HG02763 (cell line): ENCODE measurements around the gene NOP58.
"Not testable (repeated sequence)": the region's sequence is repeated elsewhere in the genome, so short reads cannot be mapped to it uniquely, and the experiment has no call there.

Experiments used
- ATAC-seq: cut with Tn5 transposase; IDR thresholded peaks from one replicate; pipeline ENCODE4 v1.9.1; 2021; ENCODE audit warnings: mild to moderate bottlenecking, moderate library complexity; ENCODE audit not compliant: unreplicated experiment

The NOP58 gene

GRCh38 chr2:202265467-202266277 is at the start of gene NOP58:
Gene NOP58, plus strand, starts transcription at chr2:202265763. Its CDS starts 179 bp downstream, at chr2:202265942.
- peak; percentile 90 for ATAC-seq

GRCh38 chr2:202221873-202222272 is 43.7 kb upstream of the NOP58 start:
- no peak for ATAC-seq

GRCh38 chr2:202237787-202238233 is 27.8 kb upstream of the NOP58 start:
- peak; percentile 33 for ATAC-seq

- ATAC-seq = peak; percentile 98
These were observed 27.0 kb upstream of the NOP58 start, which contains the start of gene SUMO1 for GRCh38 chr2:202238234-202239197. Gene SUMO1, minus strand, starts transcription at chr2:202238597. Its CDS starts 146 bp downstream, at chr2:202238451.

- not testable (repeated sequence) for ATAC-seq
These were observed 17.9 kb upstream of the NOP58 start for GRCh38 chr2:202247710-202248109.

GRCh38 chr2:202249521-202250253 is 15.9 kb upstream of the NOP58 start:
- ATAC-seq = no peak

- ATAC-seq = no peak
These were observed 14.1 kb upstream of the NOP58 start for GRCh38 chr2:202251494-202251893.

GRCh38 chr2:202261531-202261930 is 4.0 kb upstream of the NOP58 start:
- ATAC-seq = no peak

- ATAC-seq = no peak
These were observed 1.9 kb downstream of the NOP58 start for GRCh38 chr2:202267495-202267894.

- no peak for ATAC-seq
These were observed 4.0 kb downstream of the NOP58 start for GRCh38 chr2:202269585-202269984.

GRCh38 chr2:202270487-202270886 is 4.9 kb downstream of the NOP58 start:
- no peak for ATAC-seq

GRCh38 chr2:202276078-202276720 is 10.6 kb downstream of the NOP58 start:
- ATAC-seq = not testable (repeated sequence)

- no peak for ATAC-seq
These were observed 12.6 kb downstream of the NOP58 start for GRCh38 chr2:202278036-202278760.

- no peak for ATAC-seq
These were observed 13.4 kb downstream of the NOP58 start for GRCh38 chr2:202278944-202279343.

GRCh38 chr2:202286595-202286994 is 21.0 kb downstream of the NOP58 start:
- ATAC-seq = no peak

- no peak for ATAC-seq
These were observed 24.0 kb downstream of the NOP58 start for GRCh38 chr2:202289394-202290204.

- ATAC-seq = no peak
These were observed 24.8 kb downstream of the NOP58 start for GRCh38 chr2:202290316-202290715.

- no peak for ATAC-seq
These were observed 25.4 kb downstream of the NOP58 start for GRCh38 chr2:202290970-202291369.

GRCh38 chr2:202299712-202300111 is 34.1 kb downstream of the NOP58 start:
- ATAC-seq = peak; percentile 82
